B cell (primary cell): Measurements from ENCODE around the gene ATP8A1. TPM values are rescaled to one million over a fixed set of nuclear protein-coding genes. Genes with fewer than 3 reads are reported as not detected.
A peak's percentile ranks its signal among the peaks of the same experiment; 100 is the strongest.

Experiments
- ATAC-seq: fragments of 200-7000 bp; cut with Tn5 transposase; one replicate; pipeline ENCODE4 v1.10.0; 2021; ENCODE audit warnings: low read depth, mild to moderate bottlenecking, moderate number of reproducible peaks, moderate library complexity
- CTCF ChIA-PET: fragments of 350-600 bp; sonication (Branson Sonifier 250); formaldehyde crosslinking; loops from one replicate; lab custom pipeline; 2021; ENCODE audit warnings: antibody characterized with exemption, inconsistent platforms; lab: Charles Lee
- POLR2A ChIA-PET: fragments of 350-600 bp; sonication (Branson Sonifier 250); formaldehyde crosslinking; loops from one replicate; lab custom pipeline; 2021; ENCODE audit warnings: antibody characterized with exemption; lab: Charles Lee
- DNase-seq: peaks from one replicate; pipeline ENCODE4 v3.0.0; 2013
- H2AFZ ChIP-seq: 2 replicates; pipeline ENCODE4 v1.6.1; 2012; ENCODE audit warnings: mild to moderate bottlenecking, low read depth, low read length; ENCODE audit not compliant: insufficient read depth, poor library complexity, severe bottlenecking
- H3K27ac ChIP-seq, 2 donors: 1 replicate in 1 of 2; 2 replicates in 1 of 2; pipeline ENCODE4 v1.5.1; 2012 to 2013; ENCODE audit warnings: low read length in 2 of 2, mild to moderate bottlenecking in 2 of 2, moderate library complexity in 1 of 2
- H3K27me3 ChIP-seq, 4 experiments: fragments of 200-600 bp in 1 of 4; sonication (generic) in 1 of 4; replicated peaks in 1 of 4; 1 replicate in 2 of 4; 2 replicates in 2 of 4; pipeline versions ENCODE4 v1.6.1 to v1.7.0; 2013 to 2016; ENCODE audit warnings: low read length in 3 of 4, mild to moderate bottlenecking in 2 of 4, mixed read lengths in 1 of 4, moderate library complexity in 1 of 4; ENCODE audit not compliant: insufficient read depth in 4 of 4, control insufficient read depth in 3 of 4; ENCODE audit errors: control extremely low read depth in 1 of 4
- H3K36me3 ChIP-seq, 2 experiments: replicated peaks in 1 of 2; 1 replicate in 1 of 2; 2 replicates in 1 of 2; pipeline versions ENCODE4 v1.6.1 to v1.7.1; 2013; ENCODE audit warnings: low read length in 1 of 2; ENCODE audit not compliant: insufficient read depth in 2 of 2, control insufficient read depth in 1 of 2; ENCODE audit errors: control extremely low read depth in 1 of 2, extremely low read depth in 1 of 2
- H3K4me1 ChIP-seq, 2 donors: fragments of 200-600 bp in 1 of 2; sonication (generic) in 1 of 2; 1 replicate in 1 of 2; 2 replicates in 1 of 2; pipeline versions ENCODE4 v1.5.1 to v1.6.1; 2013 to 2017; ENCODE audit warnings: low read length in 2 of 2; ENCODE audit not compliant: control insufficient read depth in 2 of 2, insufficient read depth in 2 of 2
- H3K4me2 ChIP-seq: replicated peaks from 2 replicates; pipeline ENCODE3; 2012; ENCODE audit warnings: mild to moderate bottlenecking, low read depth, low read length; ENCODE audit not compliant: poor library complexity, severe bottlenecking
- H3K4me3 ChIP-seq, 5 experiments: fragments of 200-600 bp in 1 of 5; sonication (generic) in 1 of 5; 1 replicate in 3 of 5; 2 replicates in 2 of 5; pipeline versions ENCODE4 v1.5.1 to v1.7.0; 2011 to 2016; ENCODE audit warnings: low read length in 4 of 5, mild to moderate bottlenecking in 4 of 5, low read depth in 2 of 5, control low read depth in 1 of 5, moderate library complexity in 1 of 5; ENCODE audit not compliant: insufficient read depth in 1 of 5; ENCODE audit errors: control extremely low read depth in 1 of 5, extremely low read depth in 1 of 5
- H3K79me2 ChIP-seq: fragments of 200-600 bp; sonication (generic); one replicate; pipeline ENCODE4 v1.6.0; 2016; ENCODE audit warnings: low read length; ENCODE audit not compliant: control insufficient read depth, insufficient read depth
- H3K9ac ChIP-seq: fragments of 200-600 bp; sonication (generic); 2 replicates; pipeline ENCODE4 v1.6.1; 2017; ENCODE audit warnings: mild to moderate bottlenecking, low read length, moderate library complexity
- H3K9me3 ChIP-seq, 3 donors: one replicate each; pipeline versions ENCODE4 v1.6.1 to v1.7.1; 2013; ENCODE audit warnings: low read length in 2 of 3; ENCODE audit not compliant: control insufficient read depth in 2 of 3, insufficient read depth in 1 of 3; ENCODE audit errors: control extremely low read depth in 1 of 3
- H4K20me1 ChIP-seq: 2 replicates; pipeline ENCODE4 v1.6.0; 2012; ENCODE audit warnings: mild to moderate bottlenecking, low read length; ENCODE audit not compliant: insufficient read depth, control insufficient read depth, poor library complexity, severe bottlenecking
- H3K27ac Mint-ChIP-seq: one replicate; pipeline ENCODE4 v1.8.0; 2021; ENCODE audit warnings: mixed read lengths
- H3K27me3 Mint-ChIP-seq: one replicate; pipeline ENCODE4 v1.8.0; 2021; ENCODE audit warnings: mixed read lengths
- H3K4me1 Mint-ChIP-seq: one replicate; pipeline ENCODE4 v1.8.0; 2021; ENCODE audit warnings: mixed read lengths
- H3K4me3 Mint-ChIP-seq: one replicate; pipeline ENCODE4 v1.8.0; 2021; ENCODE audit warnings: mixed read lengths
- H3K9me3 Mint-ChIP-seq: one replicate; pipeline ENCODE4 v1.8.0; 2022; ENCODE audit warnings: mixed read lengths; ENCODE audit not compliant: insufficient read depth
- EZH2 ChIP-seq: IDR thresholded peaks from 2 replicates; pipeline ENCODE4 v1.6.1; 2012; ENCODE audit warnings: borderline replicate concordance, low read depth, mild to moderate bottlenecking, moderate library complexity, low read length; ENCODE audit not compliant: insufficient read depth, poor library complexity, severe bottlenecking
- WGBS: methylation state at CpG from one replicate; pipeline ENCODE4 v1.1.5; 2013; ENCODE audit warnings: missing lambda C conversion rate; ENCODE audit not compliant: insufficient coverage; 5-methylcytosine and 5-hydroxymethylcytosine counted together
- intact Hi-C: fragments of 100-400 bp; cut with micrococcal nuclease; formaldehyde crosslinking; loops from one replicate; pipeline ENCODE4 v1.10.0; 2022
- polyA plus RNA-seq: library from polyadenylated mRNA; depleted of rRNA; stranded (reverse); fragments of >200 nt; gene quantifications from 2 replicates; pipeline ENCODE4 v1.2.3, GENCODE V29; 2012
- total RNA-seq, 2 donors: library from RNA; stranded (reverse); fragments of 120-200 nt in 1 of 2; gene quantifications; 1 replicate in 1 of 2; 2 replicates in 1 of 2; pipeline versions ENCODE4 v1.2.3 to v1.2.4, GENCODE V29; 2013 to 2022
- TF ChIP-seq, protein P1 (sequence below): fragments of 200-600 bp; IDR thresholded peaks from one replicate; pipeline ENCODE4 v1.8.0; 2022; ENCODE audit warnings: antibody characterized with exemption, mild to moderate bottlenecking

Gene ATP8A1
- total and polyA plus RNA-seq, 2 donors (not counting 1 experiment from before 2014, with no cell fraction given), result 28.7 to 51.8 TPM

DNA sequence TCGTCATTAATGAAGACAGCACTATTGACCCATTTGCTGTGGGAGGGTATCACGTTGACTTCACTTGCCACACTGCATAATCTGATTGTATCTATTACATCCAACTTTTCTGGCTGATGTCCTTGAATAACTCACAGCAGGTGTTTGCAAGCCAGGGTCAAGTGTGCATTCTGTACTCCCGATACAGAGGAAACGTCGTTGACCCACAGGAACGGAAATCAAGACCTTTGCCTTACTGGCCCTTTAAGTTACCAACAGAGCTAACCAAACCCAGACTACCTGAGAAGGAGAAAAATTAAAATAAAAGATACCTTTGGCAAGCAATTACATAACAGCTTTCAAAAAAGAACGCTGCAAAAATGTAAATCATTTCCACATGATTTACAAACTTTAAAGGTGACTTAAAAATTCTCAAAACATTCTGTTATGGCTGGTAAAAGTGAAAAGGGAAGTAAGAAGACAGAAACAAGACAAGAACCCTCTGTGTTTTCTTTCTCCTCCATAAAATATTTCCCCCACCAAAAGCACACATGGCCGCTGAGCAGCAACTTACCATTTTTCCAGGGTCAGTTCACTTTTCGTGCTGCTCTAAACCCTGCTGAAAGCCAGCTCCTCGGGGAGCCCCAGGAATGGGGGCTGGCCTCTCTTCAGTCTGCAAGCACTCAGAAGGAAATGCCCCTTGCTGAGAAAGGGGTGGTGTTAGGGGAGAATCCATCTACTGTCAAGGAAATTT, 266.1 kb downstream of the ATP8A1 start:
- no peak for ATAC-seq
- H3K4me2 ChIP-seq, result peak overlapping the region; percentile 23
- peaks cover 3% of the 10 kb centered on the region for H3K27me3 Mint-ChIP-seq
- no peak overlapping the region for H3K9ac ChIP-seq
- H3K9me3 Mint-ChIP-seq, result no peaks in the 10 kb centered on the region
- no peaks in the 10 kb centered on the region for H3K79me2 ChIP-seq
- H2AFZ ChIP-seq, result peak overlapping the region; percentile 34
- H3K4me1 ChIP-seq, result peaks cover 0 to 17% of the 10 kb centered on the region in 2 donors
- TF ChIP-seq, protein P1, sequence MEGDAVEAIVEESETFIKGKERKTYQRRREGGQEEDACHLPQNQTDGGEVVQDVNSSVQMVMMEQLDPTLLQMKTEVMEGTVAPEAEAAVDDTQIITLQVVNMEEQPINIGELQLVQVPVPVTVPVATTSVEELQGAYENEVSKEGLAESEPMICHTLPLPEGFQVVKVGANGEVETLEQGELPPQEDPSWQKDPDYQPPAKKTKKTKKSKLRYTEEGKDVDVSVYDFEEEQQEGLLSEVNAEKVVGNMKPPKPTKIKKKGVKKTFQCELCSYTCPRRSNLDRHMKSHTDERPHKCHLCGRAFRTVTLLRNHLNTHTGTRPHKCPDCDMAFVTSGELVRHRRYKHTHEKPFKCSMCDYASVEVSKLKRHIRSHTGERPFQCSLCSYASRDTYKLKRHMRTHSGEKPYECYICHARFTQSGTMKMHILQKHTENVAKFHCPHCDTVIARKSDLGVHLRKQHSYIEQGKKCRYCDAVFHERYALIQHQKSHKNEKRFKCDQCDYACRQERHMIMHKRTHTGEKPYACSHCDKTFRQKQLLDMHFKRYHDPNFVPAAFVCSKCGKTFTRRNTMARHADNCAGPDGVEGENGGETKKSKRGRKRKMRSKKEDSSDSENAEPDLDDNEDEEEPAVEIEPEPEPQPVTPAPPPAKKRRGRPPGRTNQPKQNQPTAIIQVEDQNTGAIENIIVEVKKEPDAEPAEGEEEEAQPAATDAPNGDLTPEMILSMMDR, result no peak
- no peak for TF ChIP-seq EZH2
- peaks cover 0 to 6% (median 2%) of the 10 kb centered on the region in 4 experiments for H3K27me3 ChIP-seq
- POLR2A ChIA-PET, result no interaction called here
- intact Hi-C loops, result no loop called here
- peak overlapping the region in 1 of 5 experiments; percentile 7 for H3K4me3 ChIP-seq
- peak overlapping the region; percentile 60 for H3K4me3 Mint-ChIP-seq
- 51% methylated on average over 4 of the region's 10 CpGs for WGBS
- H3K9me3 ChIP-seq, result no peaks in the 10 kb centered on the region
- CTCF ChIA-PET, result interaction anchor here (1.2 to 1.3 kb wide), 2 partner anchors 9 to 130 kb away, joined by 3 to 4 read pairs; no protein-coding TSS in a partner anchor
- no peak overlapping the region for H3K27ac ChIP-seq
- no peaks in the 10 kb centered on the region for H3K36me3 ChIP-seq
- DNase-seq, result no peak
- H3K4me1 Mint-ChIP-seq, result peaks cover 11% of the 10 kb centered on the region
- no peak overlapping the region for H3K27ac Mint-ChIP-seq
- H4K20me1 ChIP-seq, result no peaks in the 10 kb centered on the region

DNA sequence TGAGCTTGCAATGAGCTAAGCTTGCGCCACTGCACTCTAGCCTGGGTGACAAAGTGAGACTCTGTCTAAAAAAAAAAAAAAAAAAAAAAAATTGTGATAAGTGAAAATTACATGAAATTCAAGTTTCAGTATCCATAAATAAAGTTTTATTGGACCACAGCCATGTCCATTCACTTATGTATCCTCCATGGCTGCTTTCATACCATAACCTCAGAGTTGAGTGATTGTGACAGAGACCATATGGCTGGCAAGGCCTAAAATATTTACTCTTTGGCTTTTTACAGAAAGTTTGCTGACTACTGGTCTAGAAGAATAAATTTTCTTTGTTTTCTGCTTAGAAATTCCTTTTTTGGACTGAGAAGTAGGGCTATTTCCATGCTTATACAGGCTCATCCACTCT, 271.4 kb downstream of the ATP8A1 start:
- H3K4me3 ChIP-seq, result no peak overlapping the region
- Mint-ChIP-seq H3K4me3 (no peak overlapping the region), H3K27me3 (peaks cover 12% of the 10 kb centered on the region), H3K27ac (no peak overlapping the region), H3K9me3 (no peaks in the 10 kb centered on the region), H3K4me1 (peaks cover 3% of the 10 kb centered on the region)
- no peaks in the 10 kb centered on the region for H3K36me3 ChIP-seq
- no peak overlapping the region for H3K4me2 ChIP-seq
- no peak overlapping the region for H3K9ac ChIP-seq
- no peak overlapping the region for H2AFZ ChIP-seq
- no peaks in the 10 kb centered on the region for H3K9me3 ChIP-seq
- no peaks in the 10 kb centered on the region for H3K4me1 ChIP-seq
- no CpG with 5 or more reads among the region's 1 CpG for WGBS
- CTCF ChIA-PET, result interaction anchor here (1.4 kb wide), 1 partner anchor 135 kb away, joined by 3 read pairs; no protein-coding TSS in a partner anchor
- POLR2A ChIA-PET, result no interaction called here
- no peak overlapping the region for H3K27ac ChIP-seq
- no peaks in the 10 kb centered on the region for H3K27me3 ChIP-seq
- TF ChIP-seq, protein P1, result no peak
- no peak for TF ChIP-seq EZH2
- no peak for DNase-seq
- intact Hi-C loops, result no loop called here
- ATAC-seq, result no peak
- no peaks in the 10 kb centered on the region for H3K79me2 ChIP-seq
- no peaks in the 10 kb centered on the region for H4K20me1 ChIP-seq
